ENCODE measurements around the gene C4orf33.

GRCh38 chr4:129164243-129164642 is 68.3 kb downstream of the C4orf33 start:
- TF ChIP-seq POLR2A (IDR thresholded peaks at IDR 0.05) (no peak), CTCF (IDR thresholded peaks at IDR 0.05) (no peak)

Measured in thyroid gland (tissue), 4 donors.